22Rv1 (cell line): ENCODE data around the gene GPRC5C.

Experiments
- CTCF ChIP-seq: fragments of 450-650 bp; IDR thresholded peaks from 2 replicates; pipeline ENCODE4 v1.5.1; 2017; ENCODE audit warnings: mild to moderate bottlenecking
- ZFX ChIP-seq: fragments of 450-650 bp; IDR thresholded peaks from 2 replicates; pipeline ENCODE4 v1.6.1; 2017; ENCODE audit warnings: antibody characterized with exemption, borderline replicate concordance

- TF ChIP-seq CTCF, result no peak
- TF ChIP-seq ZFX, result no peak
These were observed 21.8 kb downstream of the GPRC5C start for GRCh38 chr17:74453665-74454196.
